Measurements from ENCODE around the gene RNF151.
"Not testable (repeated sequence)": the region's sequence is repeated elsewhere in the genome, so short reads cannot be mapped to it uniquely, and the experiment has no call there.

RNF151 gene

GRCh38 chr16:2009791-2010510 is 43.3 kb downstream of the RNF151 start, which contains the start of gene ZNF598:
Gene ZNF598 (minus strand): TSS chr16:2009821.
- no peak for DNase-seq

- not testable (repeated sequence) for DNase-seq
Measured at GRCh38 chr16:2011726-2012125, 45.1 kb downstream of the RNF151 start.

- no peak for DNase-seq
Measured at GRCh38 chr16:2013527-2013926, 46.9 kb downstream of the RNF151 start.

- DNase-seq: peak; percentile 53
Measured at GRCh38 chr16:2015117-2015946, 48.7 kb downstream of the RNF151 start.

GRCh38 chr16:2015947-2016208 is 49.2 kb downstream of the RNF151 start:
- DNase-seq: no peak

GRCh38 chr16:2016407-2016922 is 49.8 kb downstream of the RNF151 start:
- no peak for DNase-seq
